ENCODE data around the gene KATNAL2.

The KATNAL2 gene

GRCh38 chr18:47063096-47063495 lies 145.7 kb downstream of the KATNAL2 start:
- no peak for TF ChIP-seq CTCF (IDR thresholded peaks at IDR 0.05; ENCODE audit: extremely low read depth, missing control alignments)
- DNase-seq (ENCODE audit: low spot score): no peak

- no peak for TF ChIP-seq CTCF (IDR thresholded peaks at IDR 0.05; ENCODE audit: extremely low read depth, missing control alignments)
- no peak for DNase-seq (ENCODE audit: low spot score)
These were observed 150.2 kb downstream of the KATNAL2 start for GRCh38 chr18:47067648-47068047.

- no peak for DNase-seq (ENCODE audit: low spot score)
- TF ChIP-seq CTCF (IDR thresholded peaks at IDR 0.05; ENCODE audit: extremely low read depth, missing control alignments): no peak
These were observed 157.9 kb downstream of the KATNAL2 start for GRCh38 chr18:47075098-47075883.

DNA sequence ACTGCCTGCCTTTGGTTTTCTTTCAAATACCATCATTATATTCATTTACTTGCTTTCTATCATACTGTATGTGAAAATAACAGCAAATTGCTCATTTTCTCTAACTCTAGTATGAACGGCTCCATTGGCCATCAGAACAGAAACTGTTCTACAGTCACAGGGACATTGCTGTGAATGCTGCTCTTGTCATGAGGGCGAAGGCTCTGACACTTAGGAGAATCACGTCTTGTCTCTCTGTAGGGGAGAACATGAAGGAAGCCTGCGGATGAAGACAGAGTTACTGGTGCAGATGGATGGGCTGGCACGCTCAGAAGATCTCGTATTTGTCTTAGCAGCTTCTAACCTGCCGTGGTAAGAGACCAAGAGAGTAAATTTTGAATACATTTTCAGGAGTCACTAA lies 159.7 kb downstream of the KATNAL2 start:
- DNase-seq (ENCODE audit: low spot score): no peak
- TF ChIP-seq CTCF (IDR thresholded peaks at IDR 0.05; ENCODE audit: extremely low read depth, missing control alignments): no peak

- TF ChIP-seq CTCF (IDR thresholded peaks at IDR 0.05; ENCODE audit: extremely low read depth, missing control alignments): no peak
- no peak for DNase-seq (ENCODE audit: low spot score)
These were observed 163.5 kb downstream of the KATNAL2 start for GRCh38 chr18:47080872-47081271.

- no peak for TF ChIP-seq CTCF (IDR thresholded peaks at IDR 0.05; ENCODE audit: extremely low read depth, missing control alignments)
These were observed 164.2 kb downstream of the KATNAL2 start for GRCh38 chr18:47081578-47081977.

DNA sequence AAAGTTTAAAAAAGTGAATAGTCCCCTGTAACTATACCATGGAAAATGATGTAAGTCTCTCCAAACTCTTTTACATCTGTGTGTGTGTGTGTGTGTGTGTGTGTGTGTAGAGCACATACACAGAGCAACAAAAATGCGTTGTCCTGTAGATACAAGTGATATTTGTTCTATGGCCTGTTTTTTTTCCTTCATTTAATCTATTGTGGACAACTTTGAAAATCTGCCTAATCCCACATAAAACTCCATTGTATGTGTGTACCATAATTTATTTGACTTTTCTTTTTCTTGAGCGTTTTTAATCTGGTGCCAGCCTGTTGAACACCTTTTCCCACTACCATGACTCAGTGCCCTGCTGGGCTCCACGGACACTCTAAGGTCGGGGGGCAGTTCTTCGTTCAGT lies 170.3 kb downstream of the KATNAL2 start:
- no peak for TF ChIP-seq CTCF (IDR thresholded peaks at IDR 0.05; ENCODE audit: extremely low read depth, missing control alignments)
- no peak for DNase-seq (ENCODE audit: low spot score)

More at GRCh38 chr18:47081578-47081977, 164.2 kb downstream of the KATNAL2 start:
- no peak for DNase-seq (ENCODE audit: low spot score)

All from GM20000 (cell line).